ENCODE measurements around the gene LGSN.
"Not testable (repeated sequence)": the region's sequence is repeated elsewhere in the genome, so short reads cannot be mapped to it uniquely, and the experiment has no call there.

LGSN gene

GRCh38 chr6:63349401-63349800, 29.6 kb upstream of the LGSN start:
- TF ChIP-seq CTCF (IDR thresholded peaks at IDR 0.05; ENCODE audit: control insufficient read depth, extremely low read depth, insufficient read depth), result no peak
- H3K4me3 ChIP-seq (ENCODE audit: low read depth, low read length), result no peak overlapping the region
- no peak for DNase-seq (ENCODE audit: low read depth)

GRCh38 chr6:63348836-63349235, 29.1 kb upstream of the LGSN start:
- no peak for DNase-seq (ENCODE audit: low read depth)
- no peak for TF ChIP-seq CTCF (IDR thresholded peaks at IDR 0.05; ENCODE audit: control insufficient read depth, extremely low read depth, insufficient read depth)
- H3K4me3 ChIP-seq (ENCODE audit: low read depth, low read length), result no peak overlapping the region

GRCh38 chr6:63347599-63347998, 27.8 kb upstream of the LGSN start:
- no peak for DNase-seq (ENCODE audit: low read depth)
- TF ChIP-seq CTCF (IDR thresholded peaks at IDR 0.05; ENCODE audit: control insufficient read depth, extremely low read depth, insufficient read depth), result no peak
- no peak overlapping the region for H3K4me3 ChIP-seq (ENCODE audit: low read depth, low read length)

DNA sequence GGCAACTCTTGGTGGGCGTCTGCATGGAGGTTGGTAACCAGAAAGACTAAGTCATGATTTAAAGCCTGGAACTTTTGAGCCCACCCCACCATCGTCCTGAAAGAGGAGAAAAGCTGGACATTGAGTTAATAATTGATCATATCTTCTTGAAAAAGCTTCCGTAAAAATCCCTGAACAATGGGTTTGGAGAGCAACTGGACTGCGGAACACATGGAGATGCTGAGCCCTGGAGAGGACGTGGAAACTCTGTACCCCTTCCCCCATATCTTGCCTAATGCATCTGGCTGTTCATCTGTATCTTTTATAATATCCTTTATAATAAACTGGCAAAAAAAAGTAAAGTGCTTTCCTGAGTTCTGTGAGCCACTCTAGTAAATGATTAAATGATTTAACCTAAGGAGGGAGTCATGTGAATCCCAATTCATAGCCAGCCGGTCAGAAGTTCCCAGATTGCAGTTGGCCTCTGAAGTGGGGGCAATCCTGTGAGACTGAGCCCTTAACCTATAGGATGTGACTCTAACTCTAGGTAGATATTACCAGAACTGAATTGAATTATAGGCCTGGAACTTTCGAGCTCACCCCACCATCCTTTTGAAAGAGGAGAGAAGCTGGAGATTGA, 26.5 kb upstream of the LGSN start:
- H3K4me3 ChIP-seq (ENCODE audit: low read depth, low read length), result no peak overlapping the region
- TF ChIP-seq CTCF (IDR thresholded peaks at IDR 0.05; ENCODE audit: control insufficient read depth, extremely low read depth, insufficient read depth), result no peak
- no peak for DNase-seq (ENCODE audit: low read depth)

- TF ChIP-seq CTCF (IDR thresholded peaks at IDR 0.05; ENCODE audit: control insufficient read depth, extremely low read depth, insufficient read depth), result no peak
- H3K4me3 ChIP-seq (ENCODE audit: low read depth, low read length), result no peak overlapping the region
- DNase-seq (ENCODE audit: low read depth), result no peak
Observed at GRCh38 chr6:63340351-63340750, 20.6 kb upstream of the LGSN start.

- not testable (repeated sequence) for H3K4me3 ChIP-seq (ENCODE audit: low read depth, low read length); DNase-seq (ENCODE audit: low read depth)
Observed at GRCh38 chr6:63334652-63335051, 14.9 kb upstream of the LGSN start.

GRCh38 chr6:63333440-63333839, 13.7 kb upstream of the LGSN start:
- no peak for TF ChIP-seq CTCF (IDR thresholded peaks at IDR 0.05; ENCODE audit: control insufficient read depth, extremely low read depth, insufficient read depth)
- DNase-seq (ENCODE audit: low read depth), result no peak
- H3K4me3 ChIP-seq (ENCODE audit: low read depth, low read length), result no peak overlapping the region

GRCh38 chr6:63326630-63327029, 6.8 kb upstream of the LGSN start:
- H3K4me3 ChIP-seq (ENCODE audit: low read depth, low read length); DNase-seq (ENCODE audit: low read depth): not testable (repeated sequence)
